Fibroblast of the conjunctiva (primary cell): ENCODE data around the gene CRHR2.
A peak's percentile ranks its signal among the peaks of the same experiment; 100 is the strongest.

Source experiments
- DNase-seq: peaks from one replicate; pipeline ENCODE4 v3.0.0-alpha.2; 2010; ENCODE audit warnings: low read depth

CRHR2 gene

DNA sequence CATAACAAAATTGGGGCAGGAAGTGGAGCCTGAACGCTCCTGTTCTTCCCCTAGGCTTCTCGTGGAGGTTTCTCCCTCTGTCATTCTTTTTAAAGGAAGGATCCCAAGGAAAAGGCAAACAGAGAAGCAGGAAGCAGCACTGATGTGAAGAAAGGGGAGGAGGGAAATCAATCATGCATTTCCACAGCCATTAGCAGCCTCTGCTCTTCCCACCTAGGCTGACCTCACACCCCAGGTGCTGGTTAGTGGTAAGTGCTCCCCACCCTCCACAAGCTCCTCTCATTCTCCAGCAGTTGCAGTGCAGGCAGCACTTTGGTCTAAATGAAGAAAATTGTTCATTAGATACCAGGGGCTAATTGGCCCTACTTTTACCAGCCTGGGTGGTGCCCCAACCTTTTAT is 2.6 kb downstream of the CRHR2 start:
- no peak for DNase-seq

DNA sequence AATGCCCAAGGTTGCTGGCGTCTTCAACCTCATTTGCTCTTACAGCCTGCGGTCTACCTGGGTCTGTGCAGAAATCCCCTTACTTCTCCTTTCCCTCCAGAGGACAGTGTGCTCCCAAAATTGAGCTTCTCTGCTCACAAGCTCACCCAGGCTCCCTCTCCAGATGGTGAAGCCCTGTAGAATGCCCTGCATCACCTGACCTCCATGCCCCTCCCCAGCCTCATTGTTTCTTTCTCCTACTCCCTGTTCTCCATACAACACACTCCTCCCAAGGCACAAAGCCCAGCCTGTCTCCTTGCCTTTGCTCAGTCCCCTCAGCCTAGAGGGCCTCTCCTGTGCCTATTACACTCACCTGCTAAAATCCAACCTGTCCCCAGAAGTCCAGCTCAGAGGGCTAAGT is 3.5 kb downstream of the CRHR2 start:
- no peak for DNase-seq

DNA sequence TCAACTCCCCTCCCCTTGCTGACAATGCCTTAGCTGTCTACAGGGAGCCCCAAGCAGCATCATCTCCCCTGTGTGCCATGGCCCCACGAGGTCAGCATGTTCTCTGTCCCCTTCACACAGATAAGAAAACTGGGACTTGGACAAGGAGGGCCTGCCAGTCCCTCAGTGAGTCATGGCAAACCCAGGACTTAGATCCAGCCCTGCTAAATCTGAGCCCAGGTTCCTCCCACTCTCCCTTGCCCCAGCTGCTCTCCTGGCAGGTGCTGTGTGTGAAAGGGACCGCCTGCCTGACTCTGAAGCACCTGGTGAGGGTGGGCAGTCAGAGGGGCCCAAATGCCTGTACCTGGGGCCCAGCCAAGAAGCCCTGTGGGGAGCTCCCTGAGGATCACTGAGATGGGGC is 7.4 kb downstream of the CRHR2 start:
- DNase-seq, result no peak

DNA sequence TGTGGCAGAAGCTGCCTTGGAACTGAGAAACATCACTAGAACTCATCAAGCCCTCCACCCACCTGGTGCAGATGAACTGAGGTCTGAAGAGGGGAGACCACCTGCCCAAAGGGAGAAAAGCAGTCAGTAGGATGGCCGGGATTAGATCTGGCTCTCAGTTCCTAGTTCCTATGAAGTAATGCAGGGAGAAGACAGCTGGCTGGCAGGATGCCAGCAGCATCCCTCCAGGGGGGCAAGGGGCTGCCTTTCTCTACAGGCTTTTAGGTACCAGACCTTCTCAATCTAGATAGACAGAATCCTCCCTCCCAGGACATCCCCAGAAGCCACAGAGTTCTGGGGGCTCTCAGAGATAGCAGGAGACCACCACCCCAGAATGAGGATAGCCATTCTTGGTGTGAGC is 7.8 kb downstream of the CRHR2 start:
- no peak for DNase-seq

DNA sequence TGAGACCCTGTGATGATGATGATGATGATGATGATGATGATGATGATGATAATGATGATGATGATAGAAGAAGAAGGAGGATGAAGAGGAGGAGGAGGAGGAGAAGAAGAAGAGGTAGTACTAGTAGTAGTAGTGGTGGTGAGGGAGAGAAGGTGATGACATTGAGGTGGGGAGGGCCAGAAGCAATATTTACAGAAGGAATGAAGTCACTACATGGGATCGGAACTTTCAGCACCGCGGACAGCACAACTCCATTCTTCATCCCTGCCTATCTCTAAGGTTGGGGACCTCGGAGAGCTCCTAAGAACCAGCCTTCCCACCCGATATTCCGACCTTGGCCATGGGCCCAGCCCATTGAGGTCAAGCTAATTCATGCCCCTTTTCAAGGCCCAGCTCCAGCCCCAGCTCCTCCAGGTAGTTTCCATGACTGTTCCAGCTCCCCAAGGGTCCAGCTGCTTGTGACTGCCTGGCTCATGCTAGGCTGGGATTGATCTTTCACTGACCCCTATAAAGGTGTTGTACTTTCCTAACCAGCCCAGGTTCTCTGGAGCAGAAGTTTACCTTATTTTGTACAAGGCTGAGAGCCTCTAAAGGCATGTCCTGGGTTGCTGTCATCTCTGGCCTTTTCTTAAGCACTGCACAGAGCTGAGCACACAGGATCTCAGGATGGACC is 10.3 kb downstream of the CRHR2 start:
- peak; percentile 28 for DNase-seq

DNA sequence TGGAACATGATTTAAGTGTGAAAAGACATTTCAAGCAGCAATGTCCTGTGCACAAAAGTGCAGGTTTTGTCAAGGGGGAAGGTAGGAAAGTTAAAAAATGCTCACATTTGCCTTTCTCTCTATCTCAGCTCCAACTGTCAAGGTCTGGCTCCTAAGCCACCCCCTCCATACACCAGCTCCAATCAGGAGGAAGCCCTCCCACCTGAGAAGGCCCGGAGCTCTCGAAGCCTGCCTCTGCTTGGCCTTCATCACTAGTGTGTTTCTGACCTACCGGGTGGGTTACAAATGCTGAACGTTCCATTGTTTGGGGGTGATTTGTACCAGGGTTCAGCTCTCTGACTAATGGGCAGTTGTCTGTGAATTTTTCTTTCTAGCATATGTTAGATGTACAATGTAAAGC is 14.2 kb downstream of the CRHR2 start:
- no peak for DNase-seq

DNA sequence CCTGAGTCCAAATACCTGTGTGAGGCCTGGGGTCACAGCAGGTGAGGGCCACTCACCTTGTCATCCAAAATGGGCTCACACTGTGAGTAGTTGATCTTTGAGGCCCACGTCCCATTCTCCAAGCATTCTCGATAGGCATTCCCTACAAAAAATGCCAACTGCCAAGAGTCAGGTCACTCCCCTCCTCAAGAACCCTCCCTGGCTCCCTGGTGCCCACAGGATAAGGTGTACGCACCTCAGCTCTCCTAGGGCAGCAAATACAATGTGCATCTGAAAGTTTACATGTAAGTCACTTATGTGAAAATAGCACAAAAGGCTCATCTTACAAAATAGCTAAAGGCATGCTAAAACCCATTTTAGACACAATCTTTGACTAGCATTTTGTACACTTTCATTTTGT is 15.1 kb downstream of the CRHR2 start:
- no peak for DNase-seq

DNA sequence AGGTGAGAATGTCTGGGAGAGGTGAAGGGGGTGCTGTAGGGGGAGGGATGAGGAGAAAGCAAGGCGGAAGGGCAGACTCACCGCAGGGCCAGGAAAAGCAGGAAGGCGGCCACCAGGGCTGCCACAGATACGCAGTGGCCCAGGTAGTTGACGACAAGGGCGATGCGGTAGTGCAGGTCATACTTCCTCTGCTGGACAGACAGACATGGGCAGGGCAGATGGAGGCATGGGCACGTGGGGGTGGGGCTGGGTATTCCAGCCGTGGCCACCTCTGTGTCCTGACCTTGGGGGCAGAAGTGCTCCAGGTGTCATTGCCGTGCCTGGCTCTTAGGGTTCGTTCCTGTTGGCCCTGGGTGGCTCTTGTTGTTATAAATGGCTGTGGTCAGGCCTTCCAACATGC is 16.8 kb downstream of the CRHR2 start:
- no peak for DNase-seq

DNA sequence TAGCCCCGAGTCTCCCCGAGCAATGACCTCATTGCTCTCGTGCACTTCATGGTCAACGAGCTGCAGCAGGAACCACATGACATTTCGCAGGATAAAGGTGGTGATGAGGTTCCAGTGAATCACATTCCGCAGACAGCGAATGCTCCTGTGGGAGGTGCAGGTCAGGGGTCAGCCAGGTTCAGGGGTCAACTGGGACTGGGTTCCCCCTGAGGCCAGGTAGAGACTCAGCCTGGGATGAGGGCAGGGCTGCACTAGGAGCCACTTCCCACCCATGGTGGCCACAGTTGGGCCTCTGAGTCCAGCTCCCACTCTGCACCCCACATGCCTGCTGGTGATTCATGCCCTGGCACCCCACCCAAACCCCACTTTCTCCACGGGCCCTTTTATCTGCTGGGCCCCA is 17.2 kb downstream of the CRHR2 start:
- no peak for DNase-seq

DNA sequence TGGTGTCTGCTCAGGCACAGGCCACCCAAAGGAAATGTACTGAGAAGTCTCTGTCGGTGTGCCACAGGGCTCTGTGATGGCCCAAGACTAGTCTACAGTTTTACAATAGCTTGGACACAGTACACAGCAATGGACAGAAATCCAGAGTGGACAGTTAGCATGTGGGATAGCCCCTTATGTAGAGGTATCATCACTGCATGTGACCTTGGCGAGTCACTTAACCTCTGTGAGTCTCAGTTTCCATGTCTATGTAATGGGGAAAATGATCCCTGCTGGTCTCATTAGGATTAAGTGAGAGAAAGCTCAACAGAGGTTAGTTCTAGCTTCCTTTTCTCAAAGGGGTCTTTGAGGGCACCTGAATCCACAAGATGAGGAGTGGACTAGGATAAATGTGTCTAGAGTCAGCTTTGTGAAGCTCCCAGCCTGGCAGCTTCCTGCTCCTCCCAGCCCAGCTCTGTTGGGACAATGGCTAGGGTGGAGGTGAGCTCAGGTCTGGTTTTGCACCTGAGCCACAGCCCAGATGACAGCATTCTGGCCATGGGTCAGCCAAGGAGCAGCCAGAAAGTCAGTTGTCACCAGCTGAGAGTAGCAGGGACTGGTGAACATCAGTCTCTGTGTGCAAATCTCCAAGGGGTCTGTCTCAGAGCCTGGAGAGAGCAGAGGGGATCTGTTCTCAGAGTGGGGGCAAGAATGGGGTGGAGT is 17.9 kb downstream of the CRHR2 start:
- DNase-seq, result no peak

DNA sequence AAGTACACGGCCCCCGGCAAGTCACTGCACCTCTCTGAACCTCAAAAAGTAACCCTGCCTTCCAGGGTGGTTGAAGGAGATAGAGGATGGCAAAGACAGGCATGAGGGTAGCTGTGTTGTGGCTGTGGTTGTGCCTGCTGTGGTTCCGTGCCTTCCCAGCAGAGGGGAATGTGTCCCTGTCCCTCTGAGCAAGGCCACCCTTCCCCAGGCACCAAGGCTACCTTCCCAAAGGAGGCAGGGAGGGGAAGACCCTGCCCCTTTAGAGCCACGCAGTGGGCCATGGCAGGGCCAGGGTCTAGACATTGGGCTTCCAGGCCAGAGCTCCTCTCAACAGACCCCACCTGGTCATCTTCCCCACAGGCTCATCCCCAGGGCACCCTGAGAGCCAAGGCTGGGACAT is 18.8 kb downstream of the CRHR2 start:
- no peak for DNase-seq

DNA sequence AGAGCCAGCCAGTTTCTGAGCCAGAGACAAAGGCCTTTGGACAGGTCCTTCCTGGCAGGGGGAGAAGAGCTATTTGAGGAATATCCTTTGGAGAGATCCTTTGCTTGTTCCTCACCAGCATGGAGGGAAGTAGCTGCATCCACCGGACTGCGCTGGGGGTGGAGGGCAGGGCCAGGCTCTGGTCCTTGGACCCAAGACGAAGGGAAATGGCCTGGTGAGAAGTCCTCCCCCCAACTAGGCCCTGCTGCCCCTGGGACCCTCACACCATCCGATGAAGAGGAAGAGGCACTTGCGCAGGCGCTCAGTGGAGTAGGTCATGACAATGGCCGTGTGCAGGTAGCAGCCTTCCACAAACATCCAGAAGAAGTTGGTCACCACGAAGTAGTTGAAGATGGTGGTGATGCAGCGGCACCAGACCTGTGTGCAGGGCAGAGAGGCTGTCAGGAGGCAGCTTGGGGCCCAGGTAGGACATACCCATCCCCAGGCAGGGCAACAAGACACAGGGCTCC is 19.8 kb downstream of the CRHR2 start:
- DNase-seq, result no peak

DNA sequence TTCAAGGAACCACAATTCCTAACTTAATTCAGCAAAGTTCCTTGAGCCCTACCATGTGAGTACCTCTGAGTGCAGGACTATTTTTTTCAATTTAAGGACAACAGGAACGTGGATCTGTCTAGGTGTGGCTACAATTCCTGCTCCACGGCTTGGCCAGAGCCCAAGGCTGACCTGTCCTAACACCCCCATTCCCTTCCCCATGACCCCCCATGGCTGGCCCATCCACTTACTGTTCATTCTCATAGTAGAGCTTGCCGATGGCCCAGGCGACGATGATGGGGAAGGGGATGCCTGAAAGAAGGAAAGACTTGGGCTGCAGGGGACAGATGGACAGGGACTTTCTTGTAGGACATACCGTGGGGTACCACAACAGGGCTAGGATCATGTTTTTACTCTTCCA is 20.3 kb downstream of the CRHR2 start:
- DNase-seq, result no peak

DNA sequence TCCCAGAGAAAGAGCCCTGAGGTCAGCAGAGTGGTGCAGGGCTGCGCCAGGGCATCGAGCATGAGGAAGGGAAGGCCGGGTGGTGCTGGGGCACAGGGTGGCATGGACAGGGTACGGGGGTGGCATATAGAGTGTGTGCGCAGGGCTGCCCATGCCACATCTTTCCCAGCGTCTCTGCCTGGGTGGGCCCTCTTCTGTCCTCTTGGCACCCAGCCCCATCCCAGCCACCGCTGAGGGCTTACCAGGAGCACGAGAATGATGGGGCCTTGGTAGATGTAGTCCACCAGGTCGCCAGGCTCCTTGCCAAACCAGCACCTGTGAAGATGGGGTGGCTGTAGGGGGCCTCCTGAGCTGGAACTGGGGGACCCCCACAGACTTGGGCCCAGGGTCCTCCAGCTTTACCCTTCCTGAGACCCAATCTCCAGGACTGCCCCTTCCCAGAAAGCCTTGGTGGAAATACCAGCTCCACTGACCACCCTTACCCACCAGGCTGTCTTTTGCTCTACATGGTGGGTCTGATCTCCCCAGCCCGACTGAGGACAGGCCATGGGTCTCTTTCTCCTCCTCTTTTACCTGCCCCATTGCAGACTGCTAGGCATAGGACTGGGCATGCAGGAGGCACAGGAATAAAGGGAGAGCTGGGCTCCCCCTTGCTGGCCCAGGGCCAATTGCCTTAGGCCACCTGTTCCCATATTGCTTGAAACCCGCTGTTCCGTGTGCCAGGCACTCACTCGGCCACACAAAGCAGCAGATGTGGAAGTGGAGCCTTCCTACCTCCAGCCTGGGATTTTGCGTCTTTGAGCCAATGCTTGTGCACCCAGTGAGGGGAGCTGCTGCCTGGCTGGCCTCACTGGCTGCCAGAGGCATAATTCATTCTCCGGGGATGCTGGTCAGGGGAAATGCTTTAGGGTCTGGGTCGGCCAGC is 21.7 kb downstream of the CRHR2 start:
- no peak for DNase-seq

DNA sequence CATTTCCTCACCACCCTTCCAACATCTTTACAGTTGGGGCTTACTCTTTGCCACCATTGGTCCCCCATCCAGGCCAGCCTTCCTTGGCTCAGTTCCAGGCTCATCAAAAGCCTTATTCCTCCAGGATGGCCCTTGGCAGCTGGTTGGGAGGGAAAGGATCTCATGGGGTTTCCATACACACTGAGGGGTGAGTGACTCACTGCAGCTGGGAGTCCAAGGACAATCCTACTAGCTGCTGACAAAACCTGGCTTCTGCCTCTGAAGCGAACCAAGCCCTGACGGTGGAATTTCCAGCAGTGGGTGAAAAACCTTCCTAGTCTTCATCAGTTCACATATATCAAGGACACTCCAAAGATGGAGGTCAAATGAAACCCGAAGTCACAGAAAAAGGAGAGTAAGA is 22.9 kb downstream of the CRHR2 start:
- no peak for DNase-seq

DNA sequence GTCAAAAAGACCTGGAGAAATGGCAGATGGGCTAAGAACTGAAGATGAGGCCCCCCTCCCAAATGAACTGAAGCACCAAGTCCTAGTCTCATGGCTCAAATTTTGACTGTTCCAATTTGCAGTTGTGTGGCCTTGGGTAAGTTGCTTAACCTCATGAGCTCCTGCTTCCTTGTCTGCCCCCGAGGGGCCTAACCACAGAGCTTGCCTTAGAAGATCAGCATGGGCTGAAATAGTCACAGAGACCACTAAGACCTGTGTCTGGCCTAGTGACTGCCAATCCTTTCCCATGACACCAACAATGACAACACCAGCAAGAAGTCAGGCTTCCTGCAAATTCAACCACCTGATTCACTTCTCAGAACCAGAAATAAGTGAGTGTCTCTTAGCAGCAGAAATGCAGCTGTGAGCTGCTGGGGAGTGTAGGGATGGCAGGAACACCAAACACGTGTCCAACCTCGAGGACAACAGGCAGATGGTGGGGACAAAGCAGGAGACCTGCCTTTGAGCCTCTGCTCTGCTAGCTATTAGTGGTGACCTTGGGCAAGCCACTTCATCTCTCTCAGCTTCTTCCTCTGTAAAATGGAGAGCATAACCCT is 23.7 kb downstream of the CRHR2 start:
- no peak for DNase-seq

DNA sequence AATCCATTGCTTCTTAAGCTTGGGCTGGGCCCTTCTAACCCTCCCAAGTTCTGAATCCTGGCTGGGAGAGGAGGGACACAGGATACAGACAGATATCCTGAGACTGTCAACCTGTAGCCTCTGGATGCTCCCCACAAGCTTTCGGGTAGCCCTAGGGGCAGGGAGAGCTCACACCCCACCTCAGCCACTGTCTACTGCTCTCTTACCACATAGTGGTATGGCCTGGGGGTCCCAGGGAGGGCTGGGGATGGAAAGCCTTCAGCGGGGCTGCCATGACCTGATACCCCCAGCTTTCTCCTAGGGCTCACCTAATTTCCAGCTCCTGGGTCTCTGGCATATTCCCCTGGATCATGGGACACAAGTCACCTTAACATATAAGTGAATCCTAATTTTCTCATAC is 25.1 kb downstream of the CRHR2 start:
- DNase-seq, result no peak

DNA sequence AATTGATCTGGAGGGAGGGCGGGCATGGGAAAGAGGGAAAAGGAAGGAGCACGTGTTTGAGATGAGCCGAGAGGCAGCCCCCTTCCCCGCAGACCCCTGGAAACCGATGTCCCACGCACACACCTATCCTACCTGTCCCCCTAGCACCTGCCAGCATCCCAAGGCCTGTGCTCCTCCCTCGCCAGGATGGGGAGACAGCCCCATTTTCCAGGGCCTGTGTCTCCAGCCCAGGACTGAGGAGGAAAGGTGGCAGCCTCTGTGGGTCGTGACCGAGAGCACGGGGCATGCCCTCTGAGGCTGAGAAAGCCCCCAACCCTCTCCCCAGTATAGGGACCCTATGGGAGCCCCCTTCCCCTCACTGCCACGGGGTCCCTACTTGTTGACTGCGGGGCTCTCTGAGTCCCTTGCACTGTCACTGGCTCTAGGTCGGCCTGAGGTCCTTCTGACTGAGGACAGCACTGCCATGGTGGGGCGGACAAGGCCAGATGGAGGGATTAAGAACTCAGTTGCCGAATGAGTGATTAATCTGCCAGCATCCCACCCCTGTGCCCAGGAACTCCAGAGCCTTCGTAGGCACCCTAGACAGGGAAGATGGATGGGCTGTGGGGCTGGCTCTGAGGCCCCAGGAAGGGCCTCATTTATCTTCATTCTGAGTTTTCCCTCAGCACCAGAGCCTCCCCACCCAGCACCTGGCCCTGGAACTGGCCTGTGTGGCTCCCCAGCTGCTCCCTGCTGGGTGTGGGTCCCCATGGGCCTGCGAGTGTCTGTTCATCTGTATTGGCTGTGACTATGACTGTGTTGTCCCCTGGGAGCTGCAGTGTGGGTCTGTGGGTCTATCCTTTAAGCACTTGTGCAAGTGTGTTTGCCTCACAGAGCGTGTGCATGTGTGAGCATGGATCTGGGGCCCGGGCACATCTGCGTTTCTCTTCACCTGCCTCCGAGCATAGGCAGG is 26.0 kb downstream of the CRHR2 start:
- DNase-seq, result no peak

DNA sequence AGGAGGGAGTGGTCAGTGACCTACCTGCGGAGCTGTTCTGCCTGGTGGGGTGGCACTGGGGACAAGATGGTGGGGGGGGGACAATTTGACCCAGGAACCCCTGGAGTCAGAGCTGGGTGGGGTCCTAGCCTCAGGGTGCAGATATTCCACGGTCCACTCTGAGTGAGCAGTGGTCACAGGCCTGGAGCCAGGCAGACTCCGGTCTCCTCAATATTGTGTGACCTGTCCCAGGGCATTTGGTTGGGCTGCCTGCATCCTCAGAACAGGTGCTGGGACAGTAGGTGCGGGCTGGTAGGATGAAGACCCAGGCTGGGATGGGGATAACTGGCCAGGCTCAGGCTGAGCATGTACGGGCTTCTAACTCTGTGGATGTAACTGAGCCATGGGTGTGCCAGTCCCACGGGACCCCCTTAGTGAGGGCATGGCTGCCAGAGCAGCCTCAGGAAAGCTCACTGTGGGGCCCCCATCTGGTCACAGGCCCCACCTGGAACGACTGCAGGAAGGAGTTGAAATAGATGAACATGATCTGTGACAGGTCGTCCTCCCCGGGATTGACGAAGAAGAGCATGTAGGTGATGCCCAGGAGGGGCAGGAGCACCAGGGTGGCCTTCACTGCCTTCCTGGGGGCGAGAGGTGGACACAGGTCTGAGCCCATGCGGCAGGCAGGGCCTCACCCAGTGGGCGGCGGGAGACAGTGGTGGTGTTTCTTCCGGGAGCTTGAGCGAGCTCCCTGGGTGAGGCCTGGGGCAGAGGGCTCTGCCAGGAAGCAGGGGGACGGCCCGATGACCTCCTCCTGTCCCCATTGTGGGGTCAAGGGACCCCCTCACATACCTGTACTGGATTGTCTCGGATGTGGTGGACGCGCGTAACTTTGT is 26.9 kb downstream of the CRHR2 start:
- DNase-seq, result no peak
